Hepatocyte (in vitro differentiated cells): ENCODE measurements around the gene DNAH11.
"Not testable (repeated sequence)": the region's sequence is repeated elsewhere in the genome, so short reads cannot be mapped to it uniquely, and the experiment has no call there.

Experiments used
- CTCF ChIP-seq: fragments of 200-600 bp; sonication (generic); IDR thresholded peaks from 2 replicates; pipeline ENCODE4 v1.5.1; 2016; ENCODE audit warnings: antibody characterized with exemption, mild to moderate bottlenecking; ENCODE audit not compliant: poor library complexity
- EZH2 ChIP-seq: fragments of 200-600 bp; sonication (generic); IDR thresholded peaks from 2 replicates; pipeline ENCODE4 v1.6.1; 2016; ENCODE audit warnings: antibody characterized with exemption, mild to moderate bottlenecking, borderline replicate concordance

GRCh38 chr7:21883501-21883900 is 340.7 kb downstream of the DNAH11 start:
- TF ChIP-seq CTCF, EZH2: not testable (repeated sequence)
